Measurements from ENCODE around the gene SETD6.

The SETD6 gene

DNA sequence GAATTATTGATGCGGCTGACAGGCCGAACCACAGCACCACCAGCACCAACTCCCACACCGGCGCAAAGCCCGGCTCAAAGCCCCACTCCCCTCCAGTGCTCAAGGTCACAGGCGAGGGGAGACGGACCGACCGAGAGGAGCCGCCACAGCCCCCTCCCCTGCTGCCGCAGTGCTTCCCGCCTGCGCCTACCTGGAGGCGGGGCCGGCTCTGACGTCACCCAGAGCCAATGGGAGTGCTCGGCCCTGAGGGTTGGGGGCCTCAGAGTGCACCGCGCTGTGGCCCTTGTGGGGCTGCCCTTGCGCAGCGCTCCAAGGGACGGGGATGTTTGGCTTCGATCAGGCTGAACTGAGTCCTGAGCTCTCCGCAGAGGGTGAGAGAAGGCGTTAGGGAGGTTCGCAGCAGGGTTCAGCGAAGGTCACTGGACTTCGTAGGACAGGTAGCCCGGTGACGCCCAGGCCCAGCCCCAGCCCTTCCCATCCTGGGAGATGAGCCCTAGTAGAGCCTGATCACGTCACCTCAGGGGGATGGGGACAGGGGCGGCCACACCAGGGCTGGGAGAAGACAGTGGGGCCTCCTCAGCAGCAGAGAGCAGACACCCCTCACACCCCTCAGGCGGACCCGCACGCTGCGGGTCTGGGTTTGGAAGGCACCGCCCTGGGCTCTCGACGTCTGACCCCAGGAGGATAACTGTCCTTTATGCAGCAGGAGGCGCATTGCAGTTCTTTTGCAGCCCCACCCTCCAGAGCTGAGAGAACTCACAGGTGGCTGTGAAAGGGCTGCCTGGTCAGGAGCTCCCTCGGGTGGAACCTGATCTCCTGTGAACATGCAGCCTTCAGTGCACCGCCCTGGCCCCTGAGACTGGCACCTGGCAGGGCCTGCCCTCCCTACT lies 13.8 kb upstream of the SETD6 start:
- peak overlapping the region; percentile 31 for H3K4me3 ChIP-seq (ENCODE audit: low read depth, low read length)
- no peaks in the 10 kb centered on the region for H3K9me3 ChIP-seq (ENCODE audit: control insufficient read depth, insufficient read depth, low read depth, low read length)
- ChIA-PET POLR2A (no interaction called here), CTCF (interaction anchor here (0.6 to 2.2 kb wide), 6 partner anchors 11 to 487 kb away, joined by 3 to 7 read pairs (median 4); no protein-coding TSS in a partner anchor)
- H3K36me3 ChIP-seq (ENCODE audit: control insufficient read depth in 2 of 2, insufficient read depth in 1 of 2, low read length in 2 of 2) = peaks cover 0 to 5% of the 10 kb centered on the region in 2 experiments; a peak in 1 of 3 replicates
- H3K27ac ChIP-seq (ENCODE audit: extremely low read depth, low read depth, low read length) = peak overlapping the region; percentile 31; the same call in 1 of the 2 replicates
- peaks cover 5% of the 10 kb centered on the region for H3K4me1 ChIP-seq (ENCODE audit: control insufficient read depth, insufficient read depth, low read length)
- TF ChIP-seq ZNF514 (tag by site-specific recombination; IDR thresholded peaks at IDR 0.05) = no peak
- TF ChIP-seq ZEB2 (tag by site-specific recombination; IDR thresholded peaks at IDR 0.05) = peak; percentile 47
- TF ChIP-seq ZNF302 (tag by site-specific recombination; IDR thresholded peaks at IDR 0.05; ENCODE audit: low read depth) = no peak
- TF ChIP-seq, protein P1, sequence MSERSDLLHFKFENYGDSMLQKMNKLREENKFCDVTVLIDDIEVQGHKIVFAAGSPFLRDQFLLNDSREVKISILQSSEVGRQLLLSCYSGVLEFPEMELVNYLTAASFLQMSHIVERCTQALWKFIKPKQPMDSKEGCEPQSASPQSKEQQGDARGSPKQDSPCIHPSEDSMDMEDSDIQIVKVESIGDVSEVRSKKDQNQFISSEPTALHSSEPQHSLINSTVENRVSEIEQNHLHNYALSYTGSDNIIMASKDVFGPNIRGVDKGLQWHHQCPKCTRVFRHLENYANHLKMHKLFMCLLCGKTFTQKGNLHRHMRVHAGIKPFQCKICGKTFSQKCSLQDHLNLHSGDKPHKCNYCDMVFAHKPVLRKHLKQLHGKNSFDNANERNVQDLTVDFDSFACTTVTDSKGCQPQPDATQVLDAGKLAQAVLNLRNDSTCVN (tag by site-specific recombination; optimal IDR thresholded peaks at IDR 0.05) = peak; percentile 34
- peak; percentile 91 for TF ChIP-seq ZNF629 (tag by site-specific recombination; IDR thresholded peaks at IDR 0.05)
- TF ChIP-seq, protein P2, sequence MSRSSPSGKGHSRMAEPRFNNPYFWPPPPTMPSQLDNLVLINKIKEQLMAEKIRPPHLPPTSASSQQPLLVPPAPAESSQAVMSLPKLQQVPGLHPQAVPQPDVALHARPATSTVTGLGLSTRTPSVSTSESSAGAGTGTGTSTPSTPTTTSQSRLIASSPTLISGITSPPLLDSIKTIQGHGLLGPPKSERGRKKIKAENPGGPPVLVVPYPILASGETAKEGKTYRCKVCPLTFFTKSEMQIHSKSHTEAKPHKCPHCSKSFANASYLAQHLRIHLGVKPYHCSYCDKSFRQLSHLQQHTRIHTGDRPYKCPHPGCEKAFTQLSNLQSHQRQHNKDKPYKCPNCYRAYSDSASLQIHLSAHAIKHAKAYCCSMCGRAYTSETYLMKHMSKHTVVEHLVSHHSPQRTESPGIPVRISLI (tag by site-specific recombination; IDR thresholded peaks at IDR 0.05) = no peak
- TF ChIP-seq EGR2 (tag by site-specific recombination; IDR thresholded peaks at IDR 0.05; ENCODE audit: low read depth) = peak; percentile 84
- TF ChIP-seq, protein P3, sequence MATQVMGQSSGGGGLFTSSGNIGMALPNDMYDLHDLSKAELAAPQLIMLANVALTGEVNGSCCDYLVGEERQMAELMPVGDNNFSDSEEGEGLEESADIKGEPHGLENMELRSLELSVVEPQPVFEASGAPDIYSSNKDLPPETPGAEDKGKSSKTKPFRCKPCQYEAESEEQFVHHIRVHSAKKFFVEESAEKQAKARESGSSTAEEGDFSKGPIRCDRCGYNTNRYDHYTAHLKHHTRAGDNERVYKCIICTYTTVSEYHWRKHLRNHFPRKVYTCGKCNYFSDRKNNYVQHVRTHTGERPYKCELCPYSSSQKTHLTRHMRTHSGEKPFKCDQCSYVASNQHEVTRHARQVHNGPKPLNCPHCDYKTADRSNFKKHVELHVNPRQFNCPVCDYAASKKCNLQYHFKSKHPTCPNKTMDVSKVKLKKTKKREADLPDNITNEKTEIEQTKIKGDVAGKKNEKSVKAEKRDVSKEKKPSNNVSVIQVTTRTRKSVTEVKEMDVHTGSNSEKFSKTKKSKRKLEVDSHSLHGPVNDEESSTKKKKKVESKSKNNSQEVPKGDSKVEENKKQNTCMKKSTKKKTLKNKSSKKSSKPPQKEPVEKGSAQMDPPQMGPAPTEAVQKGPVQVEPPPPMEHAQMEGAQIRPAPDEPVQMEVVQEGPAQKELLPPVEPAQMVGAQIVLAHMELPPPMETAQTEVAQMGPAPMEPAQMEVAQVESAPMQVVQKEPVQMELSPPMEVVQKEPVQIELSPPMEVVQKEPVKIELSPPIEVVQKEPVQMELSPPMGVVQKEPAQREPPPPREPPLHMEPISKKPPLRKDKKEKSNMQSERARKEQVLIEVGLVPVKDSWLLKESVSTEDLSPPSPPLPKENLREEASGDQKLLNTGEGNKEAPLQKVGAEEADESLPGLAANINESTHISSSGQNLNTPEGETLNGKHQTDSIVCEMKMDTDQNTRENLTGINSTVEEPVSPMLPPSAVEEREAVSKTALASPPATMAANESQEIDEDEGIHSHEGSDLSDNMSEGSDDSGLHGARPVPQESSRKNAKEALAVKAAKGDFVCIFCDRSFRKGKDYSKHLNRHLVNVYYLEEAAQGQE (tag by site-specific recombination; IDR thresholded peaks at IDR 0.05) = no peak
- no peak for TF ChIP-seq ZNF560 (tag by site-specific recombination; IDR thresholded peaks at IDR 0.05; ENCODE audit: borderline replicate concordance)
- no peak for TF ChIP-seq ZNF10 (tag by site-specific recombination; IDR thresholded peaks at IDR 0.05)
- no peak for TF ChIP-seq PRDM1 (tag by site-specific recombination; IDR thresholded peaks at IDR 0.05)
- TF ChIP-seq ZNF24 (tag by site-specific recombination; IDR thresholded peaks at IDR 0.05) = peak; percentile 69; the same call in 1 of the 2 replicates
- TF ChIP-seq, protein P4, sequence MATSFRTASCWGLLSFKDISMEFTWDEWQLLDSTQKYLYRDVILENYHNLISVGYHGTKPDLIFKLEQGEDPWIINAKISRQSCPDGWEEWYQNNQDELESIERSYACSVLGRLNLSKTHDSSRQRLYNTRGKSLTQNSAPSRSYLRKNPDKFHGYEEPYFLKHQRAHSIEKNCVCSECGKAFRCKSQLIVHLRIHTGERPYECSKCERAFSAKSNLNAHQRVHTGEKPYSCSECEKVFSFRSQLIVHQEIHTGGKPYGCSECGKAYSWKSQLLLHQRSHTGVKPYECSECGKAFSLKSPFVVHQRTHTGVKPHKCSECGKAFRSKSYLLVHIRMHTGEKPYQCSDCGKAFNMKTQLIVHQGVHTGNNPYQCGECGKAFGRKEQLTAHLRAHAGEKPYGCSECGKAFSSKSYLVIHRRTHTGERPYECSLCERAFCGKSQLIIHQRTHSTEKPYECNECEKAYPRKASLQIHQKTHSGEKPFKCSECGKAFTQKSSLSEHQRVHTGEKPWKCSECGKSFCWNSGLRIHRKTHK (tag by site-specific recombination; IDR thresholded peaks at IDR 0.05) = no peak
- TF ChIP-seq ZNF132 (tag by site-specific recombination; IDR thresholded peaks at IDR 0.05; ENCODE audit: borderline replicate concordance) = no peak
- TF ChIP-seq ZNF529 (tag by site-specific recombination; IDR thresholded peaks at IDR 0.05; ENCODE audit: insufficient replicate concordance) = no peak
- no peak for TF ChIP-seq SETDB1 (IDR thresholded peaks at IDR 0.05; ENCODE audit: insufficient read length, low read length)
- peak; percentile 13 for TF ChIP-seq ZIC2 (tag by site-specific recombination; IDR thresholded peaks at IDR 0.05)
- no peak for TF ChIP-seq REPIN1 (tag by site-specific recombination; IDR thresholded peaks at IDR 0.05; ENCODE audit: low read depth)
- 0 out of 2 replicates have a peak, but pooled peaks have one; percentile 36 for TF ChIP-seq BCL11A (tag by site-specific recombination; IDR thresholded peaks at IDR 0.05; ENCODE audit: low read depth)
- TF ChIP-seq GLIS1 (tag by site-specific recombination; IDR thresholded peaks at IDR 0.05) = peak; percentile 52; the same call in 1 of the 2 replicates
- TF ChIP-seq KLF10 (tag by site-specific recombination; IDR thresholded peaks at IDR 0.05) = peak; percentile 86
- TF ChIP-seq, protein P5, sequence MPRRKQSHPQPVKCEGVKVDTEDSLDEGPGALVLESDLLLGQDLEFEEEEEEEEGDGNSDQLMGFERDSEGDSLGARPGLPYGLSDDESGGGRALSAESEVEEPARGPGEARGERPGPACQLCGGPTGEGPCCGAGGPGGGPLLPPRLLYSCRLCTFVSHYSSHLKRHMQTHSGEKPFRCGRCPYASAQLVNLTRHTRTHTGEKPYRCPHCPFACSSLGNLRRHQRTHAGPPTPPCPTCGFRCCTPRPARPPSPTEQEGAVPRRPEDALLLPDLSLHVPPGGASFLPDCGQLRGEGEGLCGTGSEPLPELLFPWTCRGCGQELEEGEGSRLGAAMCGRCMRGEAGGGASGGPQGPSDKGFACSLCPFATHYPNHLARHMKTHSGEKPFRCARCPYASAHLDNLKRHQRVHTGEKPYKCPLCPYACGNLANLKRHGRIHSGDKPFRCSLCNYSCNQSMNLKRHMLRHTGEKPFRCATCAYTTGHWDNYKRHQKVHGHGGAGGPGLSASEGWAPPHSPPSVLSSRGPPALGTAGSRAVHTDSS (tag by site-specific recombination; IDR thresholded peaks at IDR 0.05) = no peak
- TF ChIP-seq ZNF677 (tag by site-specific recombination; IDR thresholded peaks at IDR 0.05) = no peak
- TF ChIP-seq GLIS2 (tag by site-specific recombination; IDR thresholded peaks at IDR 0.05) = peak; percentile 58
- no peak for TF ChIP-seq ZNF214 (tag by site-specific recombination; IDR thresholded peaks at IDR 0.05; ENCODE audit: borderline replicate concordance)
- no peak for TF ChIP-seq ZNF544 (tag by site-specific recombination; IDR thresholded peaks at IDR 0.05)
- TF ChIP-seq ZNF366 (tag by site-specific recombination; conservative IDR thresholded peaks at IDR 0.05) = 0 out of 2 replicates have a peak, but pooled peaks have one; percentile 17
